HL-60 (cell line): Measurements from ENCODE around the gene PGS1.

Experiments used
- CTCF ChIP-seq: IDR thresholded peaks from one replicate; pipeline ENCODE4 v1.5.1; 2011; ENCODE audit warnings: low read length, control low read depth, inconsistent platforms; ENCODE audit not compliant: insufficient read depth
- GABPA ChIP-seq: IDR thresholded peaks from 2 replicates; pipeline ENCODE4 v1.6.1; 2012; ENCODE audit warnings: low read depth
- POLR2AphosphoS5 ChIP-seq: IDR thresholded peaks from 2 replicates; pipeline ENCODE4 v1.6.1; 2012; ENCODE audit warnings: low read depth
- REST ChIP-seq: IDR thresholded peaks from 2 replicates; pipeline ENCODE4 v1.6.1; 2012; ENCODE audit warnings: low read depth; ENCODE audit not compliant: insufficient replicate concordance
- SPI1 ChIP-seq: IDR thresholded peaks from 2 replicates; pipeline ENCODE4 v1.6.1; 2012; ENCODE audit warnings: low read depth, mild to moderate bottlenecking, borderline replicate concordance

GRCh38 chr17:78466786-78467715 is 88.6 kb downstream of the PGS1 start:
- no peak for TF ChIP-seq CTCF
- no peak for TF ChIP-seq REST
- TF ChIP-seq POLR2AphosphoS5 = no peak
- no peak for TF ChIP-seq GABPA
- no peak for TF ChIP-seq SPI1
